Epithelial cell of esophagus (primary cell): ENCODE measurements around the gene ST8SIA6.

Experiments used
- DNase-seq: peaks from one replicate; pipeline ENCODE4 v3.0.0; 2010; ENCODE audit warnings: low read depth
- H3K4me3 ChIP-seq: 2 replicates; pipeline ENCODE4 v1.5.1; 2011; ENCODE audit warnings: mild to moderate bottlenecking, low read length, control low read depth
- TF ChIP-seq, protein P1 (sequence below): IDR thresholded peaks from 2 replicates; pipeline ENCODE4 v1.5.1; 2011; ENCODE audit warnings: low read depth, mild to moderate bottlenecking, low read length, control low read depth, inconsistent platforms; ENCODE audit not compliant: insufficient read depth; ENCODE audit errors: missing control alignments

The ST8SIA6 gene

DNA sequence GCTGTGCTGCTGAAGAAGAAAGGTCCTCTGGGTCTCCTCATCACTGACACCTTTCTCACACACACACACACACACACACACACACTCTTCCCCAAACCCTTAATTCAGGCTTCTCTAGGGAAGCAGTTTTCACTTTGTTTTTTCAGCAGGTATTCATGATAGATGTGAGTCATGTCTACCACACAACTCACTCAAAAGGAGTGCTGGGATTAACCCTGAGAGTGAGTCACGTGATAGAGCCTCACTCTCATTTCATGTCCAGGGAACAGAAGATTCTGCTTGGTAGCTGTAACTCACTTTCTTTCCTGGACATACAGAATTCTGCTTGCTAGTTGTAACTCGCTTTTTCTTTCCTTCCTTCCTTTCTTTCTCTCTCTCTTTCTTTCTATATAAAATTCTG, 181.0 kb downstream of the ST8SIA6 start:
- DNase-seq: peak; percentile 92

DNA sequence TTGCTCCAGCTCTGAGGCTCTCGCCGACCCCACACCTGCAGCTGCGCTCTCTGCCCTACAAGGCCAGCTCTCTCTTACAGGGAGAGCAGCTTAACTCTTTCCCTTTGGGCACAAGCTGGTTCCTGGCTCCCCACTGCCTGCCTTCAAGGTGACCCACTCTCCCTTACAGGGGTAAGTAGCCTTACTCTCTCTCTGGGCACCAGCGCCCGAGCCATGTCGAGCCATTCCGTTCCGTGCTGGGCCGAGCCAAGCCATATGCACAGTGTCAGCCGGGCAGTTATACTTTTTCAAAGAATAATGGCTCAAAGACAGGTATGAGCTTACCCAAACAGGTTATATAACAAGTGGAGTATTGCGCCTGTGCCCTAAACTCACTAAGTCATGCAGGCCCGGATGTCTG, 181.7 kb downstream of the ST8SIA6 start:
- TF ChIP-seq, protein P1, sequence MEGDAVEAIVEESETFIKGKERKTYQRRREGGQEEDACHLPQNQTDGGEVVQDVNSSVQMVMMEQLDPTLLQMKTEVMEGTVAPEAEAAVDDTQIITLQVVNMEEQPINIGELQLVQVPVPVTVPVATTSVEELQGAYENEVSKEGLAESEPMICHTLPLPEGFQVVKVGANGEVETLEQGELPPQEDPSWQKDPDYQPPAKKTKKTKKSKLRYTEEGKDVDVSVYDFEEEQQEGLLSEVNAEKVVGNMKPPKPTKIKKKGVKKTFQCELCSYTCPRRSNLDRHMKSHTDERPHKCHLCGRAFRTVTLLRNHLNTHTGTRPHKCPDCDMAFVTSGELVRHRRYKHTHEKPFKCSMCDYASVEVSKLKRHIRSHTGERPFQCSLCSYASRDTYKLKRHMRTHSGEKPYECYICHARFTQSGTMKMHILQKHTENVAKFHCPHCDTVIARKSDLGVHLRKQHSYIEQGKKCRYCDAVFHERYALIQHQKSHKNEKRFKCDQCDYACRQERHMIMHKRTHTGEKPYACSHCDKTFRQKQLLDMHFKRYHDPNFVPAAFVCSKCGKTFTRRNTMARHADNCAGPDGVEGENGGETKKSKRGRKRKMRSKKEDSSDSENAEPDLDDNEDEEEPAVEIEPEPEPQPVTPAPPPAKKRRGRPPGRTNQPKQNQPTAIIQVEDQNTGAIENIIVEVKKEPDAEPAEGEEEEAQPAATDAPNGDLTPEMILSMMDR: no peak
- no peak overlapping the region for H3K4me3 ChIP-seq
- no peak for DNase-seq

More for the DNA sequence above, 181.0 kb downstream of the ST8SIA6 start:
- no peak overlapping the region for H3K4me3 ChIP-seq
- TF ChIP-seq, protein P1: no peak
